GM10266 (cell line): ENCODE results near the gene PELI1.

Source experiments
- DNase-seq: peaks from one replicate; pipeline ENCODE4 v3.0.0; 2012; ENCODE audit errors: extremely low spot score
- TF ChIP-seq, protein P1 (sequence below): IDR thresholded peaks from 2 replicates; pipeline ENCODE4 v1.5.1; 2012; ENCODE audit warnings: mild to moderate bottlenecking, low read depth; ENCODE audit not compliant: control insufficient read depth, insufficient read depth; ENCODE audit errors: missing control alignments

PELI1 gene

GRCh38 chr2:64124571-64124970 is 19.6 kb downstream of the PELI1 start:
- TF ChIP-seq, protein P1, sequence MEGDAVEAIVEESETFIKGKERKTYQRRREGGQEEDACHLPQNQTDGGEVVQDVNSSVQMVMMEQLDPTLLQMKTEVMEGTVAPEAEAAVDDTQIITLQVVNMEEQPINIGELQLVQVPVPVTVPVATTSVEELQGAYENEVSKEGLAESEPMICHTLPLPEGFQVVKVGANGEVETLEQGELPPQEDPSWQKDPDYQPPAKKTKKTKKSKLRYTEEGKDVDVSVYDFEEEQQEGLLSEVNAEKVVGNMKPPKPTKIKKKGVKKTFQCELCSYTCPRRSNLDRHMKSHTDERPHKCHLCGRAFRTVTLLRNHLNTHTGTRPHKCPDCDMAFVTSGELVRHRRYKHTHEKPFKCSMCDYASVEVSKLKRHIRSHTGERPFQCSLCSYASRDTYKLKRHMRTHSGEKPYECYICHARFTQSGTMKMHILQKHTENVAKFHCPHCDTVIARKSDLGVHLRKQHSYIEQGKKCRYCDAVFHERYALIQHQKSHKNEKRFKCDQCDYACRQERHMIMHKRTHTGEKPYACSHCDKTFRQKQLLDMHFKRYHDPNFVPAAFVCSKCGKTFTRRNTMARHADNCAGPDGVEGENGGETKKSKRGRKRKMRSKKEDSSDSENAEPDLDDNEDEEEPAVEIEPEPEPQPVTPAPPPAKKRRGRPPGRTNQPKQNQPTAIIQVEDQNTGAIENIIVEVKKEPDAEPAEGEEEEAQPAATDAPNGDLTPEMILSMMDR = no peak

DNA sequence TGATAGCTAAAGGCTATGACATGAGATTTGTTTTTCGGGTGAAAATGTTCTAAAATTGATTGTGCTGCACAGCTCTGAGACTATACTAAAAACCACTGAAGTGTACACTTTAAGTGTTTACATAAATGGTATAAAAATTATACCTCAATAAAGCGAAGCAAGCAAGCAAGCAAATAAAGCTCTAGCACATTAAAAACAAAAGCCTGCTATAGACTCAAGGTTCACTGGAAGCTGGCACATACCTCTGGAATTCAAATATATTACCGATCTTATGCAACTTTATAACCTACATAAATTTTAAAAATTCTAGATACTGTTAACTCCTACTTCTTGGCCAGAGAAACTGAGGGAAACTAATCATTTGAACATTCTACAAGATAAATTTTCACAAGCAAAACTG is 20.1 kb downstream of the PELI1 start:
- TF ChIP-seq, protein P1 = no peak
- no peak for DNase-seq

More at GRCh38 chr2:64124571-64124970, 19.6 kb downstream of the PELI1 start:
- DNase-seq = no peak

DNA sequence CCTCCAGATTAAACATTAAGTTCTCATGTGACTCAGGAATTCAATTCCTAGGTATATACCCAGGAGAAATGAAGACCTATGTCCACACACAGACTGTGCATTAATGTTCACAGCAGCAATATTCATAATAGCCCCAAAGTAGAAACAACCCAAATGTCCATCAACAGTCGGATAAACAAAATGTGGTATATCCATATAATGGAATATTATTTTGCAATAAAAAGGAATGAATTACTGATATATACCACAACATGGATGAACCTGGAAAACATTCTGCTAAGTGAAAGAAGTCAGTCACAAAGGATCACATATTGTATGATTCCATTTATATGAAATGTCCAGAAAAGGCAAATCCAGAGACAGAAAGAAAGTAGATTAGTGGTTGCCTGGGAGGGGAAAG is 20.5 kb downstream of the PELI1 start:
- no peak for DNase-seq
- TF ChIP-seq, protein P1 = no peak

DNA sequence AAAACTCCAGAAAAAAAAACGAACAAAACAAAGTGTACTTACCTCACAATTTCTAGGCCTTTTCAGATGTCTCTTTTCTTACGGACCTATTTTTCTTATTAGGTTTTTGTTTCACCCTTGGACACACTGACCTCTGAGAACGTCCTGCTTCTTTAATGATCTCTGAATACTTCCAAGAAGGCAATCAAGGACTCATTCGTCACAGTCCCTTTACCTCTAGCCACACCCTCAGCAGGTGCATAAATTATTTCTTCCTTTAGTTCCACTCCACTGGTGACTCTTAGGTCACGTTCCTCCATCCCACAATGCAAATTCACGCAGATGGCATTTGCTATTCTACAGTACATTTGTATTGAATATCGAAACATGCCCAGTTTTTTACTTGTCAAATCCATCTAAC is 21.9 kb downstream of the PELI1 start:
- TF ChIP-seq, protein P1 = no peak

GRCh38 chr2:64120928-64121327 is 23.3 kb downstream of the PELI1 start:
- TF ChIP-seq, protein P1 = no peak
- no peak for DNase-seq

More for the DNA sequence above, 21.9 kb downstream of the PELI1 start:
- no peak for DNase-seq

DNA sequence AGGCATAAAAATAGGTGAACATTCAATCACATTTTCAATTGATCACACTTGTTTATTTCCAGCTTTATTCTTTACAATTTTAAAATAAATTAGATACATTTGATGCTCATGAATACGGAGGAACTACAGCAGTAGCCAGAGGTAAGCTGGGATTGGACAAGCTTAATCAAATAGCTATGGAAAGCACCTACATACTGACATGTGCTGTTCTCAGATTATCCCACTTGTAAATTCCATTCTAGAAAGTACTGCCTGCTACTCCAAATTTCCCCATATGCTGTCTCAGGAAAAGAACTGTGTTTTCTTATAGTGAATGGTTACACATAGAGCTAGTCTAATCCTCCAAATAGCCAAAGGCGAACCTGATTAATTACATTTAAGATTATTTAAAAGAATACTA is 24.2 kb downstream of the PELI1 start:
- no peak for DNase-seq
- TF ChIP-seq, protein P1 = no peak

DNA sequence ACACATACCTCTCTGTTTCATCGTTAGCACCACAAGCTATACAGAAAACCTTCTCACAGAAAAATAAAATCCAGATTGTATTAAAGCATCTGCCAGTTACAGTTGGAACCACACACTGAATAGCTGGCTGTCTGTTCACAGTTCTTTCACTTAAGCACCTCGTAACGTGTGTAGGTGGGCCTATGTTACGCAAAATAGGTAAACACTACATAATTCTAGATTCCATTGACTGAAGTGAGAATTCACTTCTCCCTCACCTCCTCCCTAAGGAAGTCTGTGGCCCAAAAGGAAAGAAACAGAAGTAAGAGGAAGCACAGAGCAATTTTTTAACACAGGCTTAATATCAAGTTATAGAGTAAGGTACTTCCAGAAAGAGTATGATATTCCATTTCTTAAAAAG is 24.9 kb downstream of the PELI1 start:
- no peak for DNase-seq
- TF ChIP-seq, protein P1 = no peak
